ENCODE data around the gene IGF2.

The IGF2 gene

DNA sequence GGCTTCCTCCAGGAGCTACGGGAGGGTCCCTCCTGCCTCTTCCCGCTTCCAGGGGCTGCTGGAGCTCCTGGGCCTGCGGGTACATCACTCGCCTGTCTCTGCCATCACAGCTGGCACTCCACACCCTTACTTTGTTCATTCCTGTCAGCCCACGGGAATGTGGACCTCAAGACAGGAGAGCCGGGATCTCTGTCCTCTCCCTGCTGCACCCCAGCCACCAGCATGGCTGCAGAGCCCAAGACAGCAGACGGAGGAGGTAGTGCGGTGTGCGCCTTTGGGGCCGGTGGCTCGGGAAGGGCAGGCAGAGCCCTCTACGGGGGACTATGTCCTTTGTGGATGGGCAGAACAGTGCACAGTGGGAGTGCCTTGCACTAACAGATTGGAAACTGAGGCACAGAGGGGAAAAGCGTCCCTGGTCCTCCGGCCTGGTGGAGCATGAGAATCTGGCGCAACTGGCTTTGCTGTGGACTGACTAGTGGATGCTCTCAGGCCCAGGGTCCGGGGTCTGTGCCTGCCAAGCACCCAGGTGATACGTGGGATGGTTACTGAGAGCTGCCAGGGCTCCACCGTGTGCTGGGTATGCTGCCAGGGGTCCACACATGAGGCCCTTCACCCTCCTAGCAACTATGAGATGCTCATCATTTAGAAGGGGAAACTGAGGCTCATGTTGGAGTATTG is 47.3 kb downstream of the IGF2 start:
- DNase-seq (ENCODE audit: low read depth) = no peak

DNA sequence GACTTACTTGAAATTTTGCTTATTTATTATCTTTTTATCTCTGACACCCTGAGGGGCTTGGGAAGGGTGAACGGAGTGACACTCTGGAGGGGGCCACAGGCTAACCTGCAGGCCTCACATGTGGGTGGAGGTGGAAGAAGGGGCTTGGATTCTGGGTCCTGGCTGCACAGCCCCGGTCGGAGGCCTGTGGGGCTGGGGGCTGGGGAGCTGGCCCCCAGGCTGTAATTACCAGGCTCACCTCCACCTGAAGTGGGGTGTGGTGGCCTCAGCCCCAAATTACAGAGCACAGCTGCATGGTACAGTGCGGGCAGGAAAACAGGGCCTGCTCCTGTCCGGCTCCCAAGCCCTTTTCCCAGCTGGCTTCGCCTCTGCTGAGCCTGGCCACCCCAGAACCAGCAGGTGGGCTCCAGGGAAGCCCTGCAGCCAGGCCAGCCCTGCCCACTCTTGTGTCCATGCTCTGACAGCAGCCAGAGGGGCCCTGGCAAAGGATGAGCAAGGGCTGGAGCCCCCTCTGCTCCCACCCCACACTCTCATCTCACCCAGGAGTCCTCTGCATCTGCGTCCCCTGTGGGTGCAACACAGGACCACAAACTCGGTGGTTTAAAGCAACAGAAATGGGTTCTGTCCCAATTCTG is 48.0 kb downstream of the IGF2 start:
- DNase-seq (ENCODE audit: low read depth) = no peak

DNA sequence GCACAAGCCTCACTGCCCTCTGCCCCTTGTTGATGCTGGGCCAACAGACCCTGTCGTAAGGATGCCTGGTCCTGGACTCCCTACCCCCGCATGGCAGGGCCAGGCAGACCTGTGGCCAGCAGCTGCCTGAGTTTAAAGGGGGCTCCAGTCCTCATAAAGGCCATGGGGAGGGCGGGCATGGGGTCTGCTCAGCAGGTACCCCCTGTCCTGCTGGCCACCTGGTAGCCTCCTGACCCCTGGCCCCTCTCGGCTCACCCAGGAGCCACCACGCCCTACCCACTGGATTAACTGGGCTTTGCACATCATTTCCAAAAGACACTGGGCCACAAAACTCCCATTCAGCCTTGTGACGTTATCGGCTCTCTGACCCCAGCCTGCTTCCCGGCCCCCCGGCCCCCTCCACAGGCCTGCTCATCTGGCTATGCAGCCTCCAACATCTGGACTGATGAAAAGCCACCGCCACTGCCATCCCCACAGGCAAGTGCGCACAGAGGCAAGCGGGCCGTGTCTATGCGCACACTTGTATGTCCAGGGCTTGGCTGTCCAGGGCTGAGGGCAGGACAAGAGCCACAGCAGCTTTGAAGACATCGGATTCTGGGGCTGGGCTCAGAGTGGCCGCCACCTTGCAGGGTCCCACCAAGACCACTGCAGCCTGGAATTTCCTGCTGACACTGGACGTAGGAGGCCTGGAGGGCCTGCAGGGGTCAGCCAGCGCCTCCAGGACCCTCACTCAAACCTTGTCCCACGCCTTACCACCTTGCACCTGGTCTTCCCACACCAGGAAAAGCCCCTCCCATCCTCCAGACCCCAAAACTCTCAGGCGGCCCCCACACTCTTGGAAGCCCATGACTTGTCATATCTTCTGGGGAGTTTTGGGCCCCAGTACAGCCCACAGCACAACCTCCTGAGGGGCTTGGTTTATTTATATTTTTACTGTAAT is 48.7 kb downstream of the IGF2 start:
- DNase-seq (ENCODE audit: low read depth) = no peak

DNA sequence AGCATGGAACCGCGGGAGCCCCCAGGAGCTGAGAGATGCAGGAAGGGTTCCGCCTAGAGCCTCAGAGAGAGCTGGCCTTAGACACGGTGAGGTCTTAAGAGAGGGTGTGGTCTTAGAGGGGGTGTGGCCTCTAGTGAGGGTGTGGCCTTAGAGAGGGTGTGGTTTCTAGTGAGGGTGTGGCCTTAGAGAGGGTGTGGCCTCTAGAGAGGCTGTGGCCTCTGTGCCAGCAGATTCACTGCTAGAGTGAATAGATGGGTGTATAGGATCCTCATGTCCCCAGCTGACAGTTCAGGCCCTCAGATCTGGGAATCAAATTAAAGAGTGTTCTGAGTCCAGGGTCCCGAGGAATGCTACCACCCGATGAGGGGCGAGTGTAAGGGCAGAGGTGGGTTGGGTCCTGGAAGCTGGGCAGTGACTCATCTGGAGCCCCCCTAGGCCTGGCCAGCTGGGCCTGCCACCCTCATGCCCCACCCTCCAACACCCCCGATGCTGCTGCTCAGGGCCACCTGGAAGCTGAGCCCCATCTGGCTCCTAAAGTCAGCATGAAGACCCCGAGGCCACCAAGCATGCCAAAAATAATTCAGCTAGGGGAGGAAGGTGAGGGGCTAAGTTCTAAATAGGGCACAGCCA is 49.5 kb downstream of the IGF2 start:
- DNase-seq (ENCODE audit: low read depth) = no peak

DNA sequence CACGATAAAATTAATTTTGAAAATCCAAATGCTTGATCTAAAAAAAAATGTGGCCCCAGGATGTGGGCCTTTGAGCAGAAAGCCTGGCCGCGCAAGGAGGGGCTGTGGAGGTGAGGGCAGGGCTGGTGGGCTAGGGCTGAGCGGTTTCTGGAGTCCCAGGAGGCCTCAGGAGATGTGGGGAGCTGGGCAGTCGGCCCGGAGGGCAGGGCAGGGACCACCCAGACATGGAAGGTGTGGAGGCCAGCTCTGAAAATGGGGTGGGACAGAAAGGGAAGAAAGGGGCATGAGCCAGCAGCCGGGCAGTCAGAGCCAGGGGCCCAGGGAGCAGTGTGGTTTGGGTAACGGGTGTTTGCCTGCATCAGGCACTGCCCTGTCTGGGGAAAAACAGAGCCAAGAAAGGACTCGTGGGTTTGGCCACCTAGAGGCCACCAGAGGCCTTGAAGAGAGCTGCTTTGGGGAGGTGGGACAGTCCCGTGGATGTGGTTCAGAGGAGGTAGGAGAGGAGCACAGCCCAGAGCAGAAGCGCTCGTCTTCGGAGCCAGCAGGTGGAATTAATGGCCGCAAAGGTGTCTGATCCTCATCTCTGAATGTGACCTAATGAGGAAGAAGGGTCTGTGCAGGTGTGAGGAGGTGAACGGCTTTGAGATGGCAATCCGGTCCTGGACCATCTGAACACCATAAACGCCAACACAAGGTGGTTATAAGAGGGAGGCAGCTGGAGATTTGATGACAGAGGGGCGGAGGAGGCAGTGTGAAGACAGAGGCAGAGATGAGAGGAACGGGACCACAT is 50.2 kb downstream of the IGF2 start:
- no peak for DNase-seq (ENCODE audit: low read depth)

DNA sequence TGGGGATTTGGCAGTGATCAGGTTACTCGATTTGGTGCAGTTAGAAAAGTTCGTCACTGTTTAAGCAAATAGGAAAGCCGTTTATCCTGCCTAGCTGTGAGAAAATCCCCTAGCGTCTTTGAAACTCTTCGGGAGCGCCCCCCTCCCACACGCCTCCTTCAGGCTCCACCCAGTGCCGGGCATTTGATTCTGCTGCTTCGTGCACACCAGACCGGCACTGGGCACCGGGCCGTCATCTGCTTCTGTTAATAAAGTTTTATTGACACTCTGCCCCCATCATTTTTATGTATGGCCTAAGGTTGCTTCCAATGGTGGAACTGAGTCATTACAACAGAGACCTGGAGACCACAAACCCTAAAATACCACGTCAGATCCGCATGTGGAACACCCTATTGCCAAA is 50.9 kb downstream of the IGF2 start:
- no peak for DNase-seq (ENCODE audit: low read depth)

DNA sequence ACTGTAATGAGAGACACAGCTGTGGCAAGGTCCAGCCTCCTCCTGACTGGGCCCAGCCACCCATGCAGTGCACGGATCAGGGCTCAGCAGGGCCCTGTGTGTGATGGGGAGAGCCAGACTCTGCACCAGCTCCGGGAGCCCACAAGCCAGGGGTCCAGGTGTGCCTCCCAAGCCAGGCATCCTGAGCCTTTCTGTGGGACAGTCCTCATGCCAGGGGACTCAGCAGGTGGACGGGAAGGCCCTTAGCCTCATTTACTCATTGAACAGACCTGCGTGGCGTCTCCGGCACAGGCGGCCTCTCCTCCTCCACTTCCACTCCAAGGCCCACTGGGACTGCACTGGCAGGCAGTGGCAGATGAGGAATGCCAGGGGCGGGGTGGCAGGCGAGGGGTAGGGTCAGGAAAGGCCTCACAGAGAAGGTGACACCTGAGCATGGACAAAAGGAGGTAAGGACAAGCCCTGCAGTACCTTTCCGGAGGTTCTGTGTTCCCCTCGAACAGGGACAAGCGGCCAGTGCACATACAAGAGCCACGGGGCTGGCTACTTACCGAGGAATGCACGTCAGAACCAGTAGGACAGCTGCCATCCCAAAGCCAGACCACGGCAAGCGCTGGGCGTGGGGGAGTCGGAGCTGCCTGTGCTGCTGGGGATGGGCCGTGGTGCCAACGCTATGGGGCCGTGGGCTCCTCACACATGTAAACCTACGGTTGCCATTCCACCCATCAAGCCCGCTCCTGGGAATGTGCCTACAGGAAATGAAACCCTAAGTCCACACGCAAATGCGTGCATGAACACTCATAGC is 52.7 kb downstream of the IGF2 start:
- no peak for DNase-seq (ENCODE audit: low read depth)

DNA sequence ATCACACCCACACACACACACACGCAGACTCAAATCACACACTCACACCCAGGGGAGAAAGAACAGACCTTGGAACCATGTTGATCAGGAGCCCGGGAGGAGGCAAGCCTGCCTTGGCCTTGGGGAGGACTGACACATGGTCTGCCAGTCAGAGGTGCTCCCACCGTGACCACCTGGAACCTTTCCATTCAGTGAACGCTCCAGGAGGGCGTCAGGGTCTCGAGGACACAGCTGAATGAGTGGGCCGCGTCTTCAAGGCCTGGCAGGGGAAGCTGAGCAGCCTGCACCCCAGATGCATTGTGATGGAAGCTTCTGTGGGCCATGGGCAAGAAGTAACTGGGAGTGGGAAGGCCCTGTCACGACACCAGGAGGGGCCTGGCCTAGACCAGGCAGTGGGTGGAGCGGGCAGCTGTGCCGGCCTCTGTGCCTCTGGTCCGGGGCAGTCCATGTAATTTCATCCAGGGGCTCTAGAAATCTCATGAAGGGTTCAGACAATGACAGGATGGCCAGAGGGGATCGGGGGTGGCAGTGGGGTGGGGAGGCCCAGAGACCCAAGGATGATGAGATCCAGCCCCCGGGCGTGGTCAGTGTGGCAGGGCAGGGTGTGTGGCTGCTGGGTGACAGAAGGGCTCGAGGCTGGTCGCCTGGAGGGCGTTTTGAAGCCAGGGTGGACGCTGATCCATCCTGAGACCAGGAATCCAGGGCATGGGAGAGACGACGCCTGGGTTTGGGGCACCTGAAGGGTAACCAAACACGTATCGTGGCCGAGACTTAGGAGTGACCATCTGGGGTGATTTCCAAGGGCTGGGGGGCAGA is 53.7 kb downstream of the IGF2 start:
- DNase-seq (ENCODE audit: low read depth) = no peak

DNA sequence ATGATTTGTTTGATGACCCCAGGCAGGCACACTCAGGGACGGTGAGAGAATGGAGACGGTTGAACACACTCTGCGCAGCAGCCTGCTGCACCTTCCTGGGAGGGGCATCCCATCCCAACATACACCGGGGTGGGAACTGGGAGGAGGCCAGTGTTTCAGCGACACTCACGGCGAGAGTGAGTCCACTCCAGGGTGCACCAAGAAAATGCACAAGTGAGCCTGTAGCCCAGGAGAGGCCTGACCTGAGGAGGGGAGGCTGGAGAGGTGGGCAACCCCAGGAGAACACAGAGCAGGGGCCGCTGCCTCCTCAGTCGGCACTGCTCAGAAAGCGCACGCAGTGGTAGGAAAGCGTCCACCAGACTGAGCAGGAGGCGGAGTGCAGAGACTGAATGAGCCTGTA is 54.5 kb downstream of the IGF2 start:
- DNase-seq (ENCODE audit: low read depth) = no peak
